Keratinocyte (primary cell): ENCODE results near the gene TLCD3B. TPM values are rescaled to one million over a fixed set of nuclear protein-coding genes. Genes with fewer than 3 reads are reported as not detected.

Experiments used
- DNase-seq: peaks from one replicate; pipeline ENCODE4 v3.0.0-alpha.2; 2011; ENCODE audit warnings: low read depth, missing footprints, low spot score
- FAIRE-seq: peaks from 2 replicates; lab custom pipeline; 2011; peaks lifted over from hg19 to GRCh38; lab: Jason Lieb, UNC
- H2AFZ ChIP-seq: 2 replicates; pipeline ENCODE4 v1.6.0; 2012; ENCODE audit warnings: low read length, control low read depth, inconsistent platforms; ENCODE audit not compliant: control insufficient read depth
- H3K27ac ChIP-seq: 2 replicates; pipeline ENCODE4 v1.5.1; 2011; ENCODE audit warnings: low read length; ENCODE audit not compliant: control insufficient read depth, insufficient read depth
- H3K27me3 ChIP-seq: 3 replicates; pipeline ENCODE4 v1.6.0; 2011; ENCODE audit warnings: low read length; ENCODE audit not compliant: control insufficient read depth, insufficient read depth; ENCODE audit errors: extremely low read depth
- H3K36me3 ChIP-seq, 2 experiments: 2 replicates in 1 of 2; 3 replicates in 1 of 2; pipeline ENCODE4 v1.5.1; 2011; ENCODE audit warnings: low read length in 2 of 2, mild to moderate bottlenecking in 1 of 2; ENCODE audit not compliant: control insufficient read depth in 2 of 2, insufficient read depth in 2 of 2; ENCODE audit errors: extremely low read depth in 1 of 2
- H3K4me1 ChIP-seq: 3 replicates; pipeline ENCODE4 v1.5.1; 2011; ENCODE audit warnings: low read length; ENCODE audit not compliant: control insufficient read depth, insufficient read depth; ENCODE audit errors: extremely low read depth
- H3K4me2 ChIP-seq: 3 replicates; pipeline ENCODE4 v1.6.0; 2011; ENCODE audit warnings: low read depth, low read length; ENCODE audit not compliant: control insufficient read depth, insufficient read depth; ENCODE audit errors: extremely low read depth
- H3K4me3 ChIP-seq, 3 experiments: fragments of 200-600 bp in 1 of 3; sonication (generic) in 1 of 3; 2 replicates in 2 of 3; 3 replicates in 1 of 3; pipeline ENCODE4 v1.5.1; 2011 to 2016; ENCODE audit warnings: low read length in 3 of 3, mild to moderate bottlenecking in 3 of 3, control low read depth in 2 of 3, inconsistent platforms in 1 of 3, low read depth in 1 of 3, mixed read lengths in 1 of 3, mixed run types in 1 of 3, moderate library complexity in 1 of 3; ENCODE audit not compliant: control insufficient read depth in 2 of 3, insufficient read depth in 2 of 3; ENCODE audit errors: extremely low read depth in 1 of 3
- H3K79me2 ChIP-seq: 2 replicates; pipeline ENCODE4 v1.6.0; 2012; ENCODE audit warnings: low read length; ENCODE audit not compliant: control insufficient read depth, insufficient read depth
- H3K9ac ChIP-seq: 3 replicates; pipeline ENCODE4 v1.6.0; 2011; ENCODE audit warnings: low read length; ENCODE audit not compliant: control insufficient read depth, insufficient read depth; ENCODE audit errors: extremely low read depth
- H3K9me1 ChIP-seq: 3 replicates; pipeline ENCODE4 v1.6.0; 2011; ENCODE audit warnings: low read length; ENCODE audit not compliant: control insufficient read depth, insufficient read depth; ENCODE audit errors: extremely low read depth
- H3K9me3 ChIP-seq: 2 replicates; pipeline ENCODE4 v1.5.1; 2012; ENCODE audit warnings: low read depth, low read length; ENCODE audit not compliant: control insufficient read depth
- H4K20me1 ChIP-seq: 3 replicates; pipeline ENCODE4 v1.6.0; 2011; ENCODE audit warnings: low read length; ENCODE audit not compliant: control insufficient read depth, insufficient read depth; ENCODE audit errors: extremely low read depth
- CTCF ChIP-seq, 3 experiments: IDR thresholded peaks in 1 of 3; conservative IDR thresholded peaks in 1 of 3; optimal IDR thresholded peaks in 1 of 3; 2 replicates in 2 of 3; 3 replicates in 1 of 3; pipeline versions ENCODE3 to v1.5.1; 2011; ENCODE audit warnings: low read length in 3 of 3, mild to moderate bottlenecking in 3 of 3, moderate library complexity in 2 of 3, control low read depth in 1 of 3, inconsistent platforms in 1 of 3; ENCODE audit not compliant: insufficient read depth in 2 of 3; ENCODE audit errors: extremely low read depth in 1 of 3
- EZH2 ChIP-seq: IDR thresholded peaks from one replicate; pipeline ENCODE4 v1.6.1; 2012; ENCODE audit warnings: inconsistent platforms, mild to moderate bottlenecking, low read length, moderate library complexity
- dilution Hi-C: fragments of 300-500 bp; cut with MboI; formaldehyde crosslinking; loops from one replicate; pipeline ENCODE4 v1.7.0; 2020; ENCODE audit warnings: low sequenced_read_pairs; ENCODE audit not compliant: extremely low pct_ligation_motif_present
- polyA plus RNA-seq, 5 experiments: library from polyadenylated mRNA; depleted of rRNA in 3 of 5; stranded (reverse) in 3 of 5; stranded (forward) in 1 of 5; unstranded in 1 of 5; fragments of >200 nt; gene quantifications; 1 replicate in 1 of 5; 2 replicates in 3 of 5; 3 replicates in 1 of 5; pipeline versions ENCODE4 v1.2.1 to v1.2.3, GENCODE V29; 2011 to 2012; ENCODE audit warnings: missing spikeins in 2 of 5, low read depth in 1 of 5, low replicate concordance in 1 of 5

Gene TLCD3B
- polyA plus RNA-seq, 1 donor (not counting 4 experiments of a cell fraction or from before 2014, with no cell fraction given) = not detected

- no peak for TF ChIP-seq EZH2
- peak; percentile 65 to 93 (median 74) for TF ChIP-seq CTCF (optimal IDR thresholded peaks at IDR 0.05 in 1 of 3, IDR thresholded peaks at IDR 0.05 in 1 of 3, conservative IDR thresholded peaks at IDR 0.05 in 1 of 3; ENCODE audit: extremely low read depth in 1 of 3, insufficient read depth in 2 of 3, low read length in 3 of 3)
- peaks cover 41% of the 10 kb centered on the region for H3K27me3 ChIP-seq
- H3K4me3 ChIP-seq = no peak overlapping the region
- no peaks in the 10 kb centered on the region for H3K9me1 ChIP-seq
- no peak overlapping the region for H3K4me2 ChIP-seq
- no peak overlapping the region for H2AFZ ChIP-seq
- H3K4me1 ChIP-seq = no peaks in the 10 kb centered on the region
- DNase-seq (no peak), FAIRE-seq (no peak)
- H3K9ac ChIP-seq = no peak overlapping the region
- dilution Hi-C loops = no loop called here
- no peaks in the 10 kb centered on the region for H4K20me1 ChIP-seq
- H3K9me3 ChIP-seq = no peaks in the 10 kb centered on the region
- H3K27ac ChIP-seq = no peak overlapping the region
- no peaks in the 10 kb centered on the region for H3K79me2 ChIP-seq
- no peaks in the 10 kb centered on the region for H3K36me3 ChIP-seq
Measured at GRCh38 chr16:30032083-30032819, 1.2 kb upstream of the TLCD3B start.

GRCh38 chr16:30031477-30031918 lies 427 bp upstream of the TLCD3B start:
- Histone ChIP-seq H3K27ac (no peak overlapping the region), H2AFZ (no peak overlapping the region), H3K4me2 (no peak overlapping the region), H3K27me3 (peaks cover 41% of the 10 kb centered on the region), H3K4me1 (no peaks in the 10 kb centered on the region), H4K20me1 (no peaks in the 10 kb centered on the region), H3K36me3 (no peaks in the 10 kb centered on the region), H3K79me2 (no peaks in the 10 kb centered on the region), H3K4me3 (no peak overlapping the region), H3K9me1 (no peaks in the 10 kb centered on the region), H3K9me3 (no peaks in the 10 kb centered on the region), H3K9ac (no peak overlapping the region)
- no peak for DNase-seq
- no peak for FAIRE-seq
- dilution Hi-C loops = no loop called here
- TF ChIP-seq EZH2 = peak; percentile 70
- TF ChIP-seq CTCF (optimal IDR thresholded peaks at IDR 0.05 in 1 of 3, IDR thresholded peaks at IDR 0.05 in 1 of 3, conservative IDR thresholded peaks at IDR 0.05 in 1 of 3; ENCODE audit: extremely low read depth in 1 of 3, insufficient read depth in 2 of 3, low read length in 3 of 3) = no peak
